Measurements from ENCODE around the gene ACTL8. TPM values are rescaled to one million over a fixed set of nuclear protein-coding genes. Genes with fewer than 3 reads are reported as not detected.

ACTL8 gene
- total RNA-seq (2014; rRNA removed; shearing (Covaris generic)): 0.12 and 0.46 TPM in 2 replicates

- no peak for DNase-seq (ENCODE audit: low read depth)
Measured at GRCh38 chr1:17755120-17755519, at the start of gene ACTL8. Gene ACTL8, plus strand, starts transcription at chr1:17755333. Its CDS starts 67,676 bp downstream, at chr1:17823009.

- no peak for DNase-seq (ENCODE audit: low read depth)
Measured at GRCh38 chr1:17706445-17706844, 48.7 kb upstream of the ACTL8 start.

- DNase-seq (ENCODE audit: low read depth): no peak
Measured at GRCh38 chr1:17709981-17710380, 45.2 kb upstream of the ACTL8 start.

GRCh38 chr1:17710889-17711576 lies 44.1 kb upstream of the ACTL8 start:
- DNase-seq (ENCODE audit: low read depth): no peak

GRCh38 chr1:17711577-17711910 lies 43.6 kb upstream of the ACTL8 start:
- no peak for DNase-seq (ENCODE audit: low read depth)

- DNase-seq (ENCODE audit: low read depth): no peak
Measured at GRCh38 chr1:17711941-17712340, 43.2 kb upstream of the ACTL8 start.

GRCh38 chr1:17713993-17714392 lies 41.1 kb upstream of the ACTL8 start:
- no peak for DNase-seq (ENCODE audit: low read depth)

- no peak for DNase-seq (ENCODE audit: low read depth)
Measured at GRCh38 chr1:17717594-17718535, 37.3 kb upstream of the ACTL8 start.

GRCh38 chr1:17719874-17720273 lies 35.3 kb upstream of the ACTL8 start:
- peak; percentile 61 for DNase-seq (ENCODE audit: low read depth)

- no peak for DNase-seq (ENCODE audit: low read depth)
Measured at GRCh38 chr1:17721444-17721843, 33.7 kb upstream of the ACTL8 start.

- no peak for DNase-seq (ENCODE audit: low read depth)
Measured at GRCh38 chr1:17723684-17724083, 31.4 kb upstream of the ACTL8 start.

- DNase-seq (ENCODE audit: low read depth): no peak
Measured at GRCh38 chr1:17724150-17724549, 31.0 kb upstream of the ACTL8 start.

GRCh38 chr1:17725084-17725719 lies 29.9 kb upstream of the ACTL8 start:
- DNase-seq (ENCODE audit: low read depth): peak; percentile 75

GRCh38 chr1:17725811-17726582 lies 29.1 kb upstream of the ACTL8 start:
- no peak for DNase-seq (ENCODE audit: low read depth)

GRCh38 chr1:17728123-17728712 lies 26.9 kb upstream of the ACTL8 start:
- no peak for DNase-seq (ENCODE audit: low read depth)

GRCh38 chr1:17729248-17729647 lies 25.9 kb upstream of the ACTL8 start:
- no peak for DNase-seq (ENCODE audit: low read depth)

- DNase-seq (ENCODE audit: low read depth): no peak
Measured at GRCh38 chr1:17729909-17730308, 25.2 kb upstream of the ACTL8 start.

- no peak for DNase-seq (ENCODE audit: low read depth)
Measured at GRCh38 chr1:17731460-17731859, 23.7 kb upstream of the ACTL8 start.

- peak; percentile 68 for DNase-seq (ENCODE audit: low read depth)
Measured at GRCh38 chr1:17732475-17732874, 22.7 kb upstream of the ACTL8 start.

- DNase-seq (ENCODE audit: low read depth): no peak
Measured at GRCh38 chr1:17733661-17734060, 21.5 kb upstream of the ACTL8 start.

- DNase-seq (ENCODE audit: low read depth): no peak
Measured at GRCh38 chr1:17734609-17735008, 20.5 kb upstream of the ACTL8 start.

All from Daoy (cell line).